Measurements from ENCODE around the gene SPC25. TPM values are rescaled to one million over a fixed set of nuclear protein-coding genes. Genes with fewer than 3 reads are reported as not detected.
"Not testable (repeated sequence)": the region's sequence is repeated elsewhere in the genome, so short reads cannot be mapped to it uniquely, and the experiment has no call there.

SPC25 gene
- total RNA-seq, 1 donor from 2014 or later = 15.8 TPM

DNA sequence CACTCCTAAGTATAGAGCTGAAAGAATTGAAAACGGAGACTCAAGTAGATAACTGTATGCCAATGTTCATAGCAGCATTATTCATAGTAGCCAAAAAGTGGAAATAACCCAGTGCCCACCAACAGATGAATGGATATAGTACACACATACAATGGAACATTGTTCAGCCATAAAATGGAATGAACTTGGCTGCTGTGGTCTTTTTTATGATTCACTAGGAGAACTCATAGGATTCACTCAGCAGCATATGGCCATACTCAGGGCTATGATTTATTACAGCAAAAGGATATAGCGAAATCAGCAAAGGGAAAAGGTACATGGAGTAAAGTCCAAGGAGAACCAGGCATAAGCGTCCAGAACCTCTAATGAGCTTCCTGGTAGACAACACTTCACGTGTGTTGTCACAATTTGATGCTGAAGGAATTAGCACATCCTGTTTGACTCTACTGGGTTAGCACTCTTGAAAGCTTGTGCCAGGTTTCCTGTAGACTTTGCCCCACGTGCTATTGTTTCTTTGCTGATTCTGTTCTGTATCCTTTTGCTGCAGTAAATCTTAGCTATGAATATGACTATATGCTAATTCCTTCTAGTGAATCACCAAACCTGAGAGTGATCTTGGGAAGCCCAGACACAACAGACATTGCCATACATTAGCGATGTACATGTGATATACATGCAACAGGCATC lies 15.7 kb downstream of the SPC25 start:
- H3K4me1 Mint-ChIP-seq (ENCODE audit: low read depth) = no peaks in the 10 kb centered on the region
- TF ChIP-seq, protein P1, sequence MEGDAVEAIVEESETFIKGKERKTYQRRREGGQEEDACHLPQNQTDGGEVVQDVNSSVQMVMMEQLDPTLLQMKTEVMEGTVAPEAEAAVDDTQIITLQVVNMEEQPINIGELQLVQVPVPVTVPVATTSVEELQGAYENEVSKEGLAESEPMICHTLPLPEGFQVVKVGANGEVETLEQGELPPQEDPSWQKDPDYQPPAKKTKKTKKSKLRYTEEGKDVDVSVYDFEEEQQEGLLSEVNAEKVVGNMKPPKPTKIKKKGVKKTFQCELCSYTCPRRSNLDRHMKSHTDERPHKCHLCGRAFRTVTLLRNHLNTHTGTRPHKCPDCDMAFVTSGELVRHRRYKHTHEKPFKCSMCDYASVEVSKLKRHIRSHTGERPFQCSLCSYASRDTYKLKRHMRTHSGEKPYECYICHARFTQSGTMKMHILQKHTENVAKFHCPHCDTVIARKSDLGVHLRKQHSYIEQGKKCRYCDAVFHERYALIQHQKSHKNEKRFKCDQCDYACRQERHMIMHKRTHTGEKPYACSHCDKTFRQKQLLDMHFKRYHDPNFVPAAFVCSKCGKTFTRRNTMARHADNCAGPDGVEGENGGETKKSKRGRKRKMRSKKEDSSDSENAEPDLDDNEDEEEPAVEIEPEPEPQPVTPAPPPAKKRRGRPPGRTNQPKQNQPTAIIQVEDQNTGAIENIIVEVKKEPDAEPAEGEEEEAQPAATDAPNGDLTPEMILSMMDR (IDR thresholded peaks at IDR 0.05; ENCODE audit: unreplicated experiment) = no peak
- peaks cover 10% of the 10 kb centered on the region for H3K36me3 Mint-ChIP-seq (ENCODE audit: insufficient read depth)
- H3K27ac Mint-ChIP-seq = no peak overlapping the region
- H3K4me3 Mint-ChIP-seq (ENCODE audit: low read depth) = no peak overlapping the region
- H3K27me3 Mint-ChIP-seq = no peaks in the 10 kb centered on the region
- peaks cover 2% of the 10 kb centered on the region for H3K9me3 Mint-ChIP-seq (ENCODE audit: low read depth)
- DNase-seq (ENCODE audit: low spot score, unreplicated experiment) = no peak

DNA sequence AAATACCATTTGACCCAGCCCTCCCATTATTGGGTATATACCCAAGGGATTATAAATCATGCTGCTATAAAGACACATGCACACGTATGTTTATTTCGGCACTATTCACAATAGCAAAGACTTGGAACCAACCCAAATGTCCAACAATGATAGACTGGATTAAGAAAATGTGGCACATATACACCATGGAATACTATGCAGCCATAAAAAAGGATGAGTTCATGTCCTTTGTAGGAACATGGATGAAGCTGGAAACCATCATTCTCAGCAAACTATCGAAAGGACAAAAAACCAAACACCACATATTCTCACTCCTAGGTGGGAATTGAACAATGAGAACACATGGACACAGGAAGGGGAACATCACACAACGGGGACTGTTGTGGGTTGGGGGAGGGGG lies 19.4 kb downstream of the SPC25 start:
- not testable (repeated sequence) for H3K27ac Mint-ChIP-seq

DNA sequence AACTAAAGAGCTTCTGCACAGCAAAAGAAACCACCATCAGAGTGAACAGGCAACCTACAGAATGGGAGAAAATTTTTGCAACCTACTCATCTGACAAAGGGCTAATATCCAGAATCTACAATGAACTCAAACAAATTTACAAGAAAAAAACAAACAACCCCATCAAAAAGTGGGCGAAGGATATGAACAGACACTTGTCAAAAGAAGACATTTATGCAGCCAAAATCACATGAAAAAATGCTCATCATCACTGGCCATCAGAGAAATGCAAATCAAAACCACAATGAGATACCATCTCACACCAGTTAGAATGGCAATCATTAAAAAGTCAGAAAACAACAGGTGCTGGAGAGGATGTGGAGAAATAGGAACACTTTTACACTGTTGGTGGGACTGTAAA lies 19.9 kb downstream of the SPC25 start:
- H3K27ac Mint-ChIP-seq = not testable (repeated sequence)

More for the DNA sequence above, 19.4 kb downstream of the SPC25 start:
- H3K4me3 Mint-ChIP-seq (ENCODE audit: low read depth); H3K27me3 Mint-ChIP-seq; DNase-seq (ENCODE audit: low spot score, unreplicated experiment); H3K4me1 Mint-ChIP-seq (ENCODE audit: low read depth): not testable (repeated sequence)
- Mint-ChIP-seq H3K9me3 (ENCODE audit: low read depth) (peaks cover 12% of the 10 kb centered on the region), H3K36me3 (ENCODE audit: insufficient read depth) (peaks cover 22% of the 10 kb centered on the region)

DNA sequence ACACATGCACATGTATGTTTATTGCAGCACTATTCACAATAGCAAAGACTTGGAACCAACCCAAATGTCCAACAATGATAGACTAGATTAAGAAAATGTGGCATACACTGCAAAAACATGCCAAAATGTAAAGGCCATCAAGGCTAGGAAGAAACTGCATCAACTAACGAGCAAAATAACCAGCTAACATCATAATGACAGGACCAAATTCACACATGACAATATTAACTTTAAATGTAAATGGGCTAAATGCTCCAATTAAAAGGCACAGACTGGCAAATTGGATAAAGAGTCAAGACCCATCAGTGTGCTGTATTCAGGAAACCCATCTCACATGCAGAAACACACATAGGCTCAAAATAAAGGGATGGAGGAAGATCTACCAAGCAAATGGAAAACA lies 23.1 kb downstream of the SPC25 start:
- not testable (repeated sequence) for DNase-seq (ENCODE audit: low spot score, unreplicated experiment); H3K4me3 Mint-ChIP-seq (ENCODE audit: low read depth); H3K27me3 Mint-ChIP-seq; H3K4me1 Mint-ChIP-seq (ENCODE audit: low read depth); H3K27ac Mint-ChIP-seq
- peaks cover 12% of the 10 kb centered on the region for H3K9me3 Mint-ChIP-seq (ENCODE audit: low read depth)
- peaks cover 38% of the 10 kb centered on the region for H3K36me3 Mint-ChIP-seq (ENCODE audit: insufficient read depth)

More for the DNA sequence above, 19.9 kb downstream of the SPC25 start:
- DNase-seq (ENCODE audit: low spot score, unreplicated experiment); H3K27me3 Mint-ChIP-seq; H3K4me3 Mint-ChIP-seq (ENCODE audit: low read depth); H3K4me1 Mint-ChIP-seq (ENCODE audit: low read depth): not testable (repeated sequence)
- Mint-ChIP-seq H3K9me3 (ENCODE audit: low read depth) (peaks cover 12% of the 10 kb centered on the region), H3K36me3 (ENCODE audit: insufficient read depth) (peaks cover 24% of the 10 kb centered on the region)

DNA sequence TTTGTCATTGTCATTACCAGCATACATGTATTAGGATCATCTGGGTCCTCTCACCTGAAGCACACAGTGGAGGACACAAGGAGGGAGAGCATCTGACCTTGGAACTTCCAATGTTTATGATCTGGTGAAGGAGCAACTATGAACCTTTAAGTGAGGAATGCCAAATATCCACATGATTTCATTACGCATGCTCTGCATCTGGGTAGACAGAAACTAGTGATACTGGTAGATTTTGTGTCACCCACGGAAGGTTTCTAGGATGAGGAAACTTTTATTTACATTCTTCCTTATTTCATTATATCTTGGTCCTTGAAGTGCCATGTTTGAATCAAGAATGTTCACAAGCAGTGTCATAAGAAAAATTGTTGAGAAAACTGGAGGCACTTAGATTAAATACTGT lies 32.1 kb downstream of the SPC25 start:
- no peak for DNase-seq (ENCODE audit: low spot score, unreplicated experiment)
- Mint-ChIP-seq H3K27ac (no peak overlapping the region), H3K4me1 (ENCODE audit: low read depth) (peaks cover 15% of the 10 kb centered on the region), H3K27me3 (no peaks in the 10 kb centered on the region), H3K4me3 (ENCODE audit: low read depth) (no peak overlapping the region), H3K9me3 (ENCODE audit: low read depth) (peaks cover 7% of the 10 kb centered on the region), H3K36me3 (ENCODE audit: insufficient read depth) (peaks cover 6% of the 10 kb centered on the region)
- TF ChIP-seq, protein P1 (IDR thresholded peaks at IDR 0.05; ENCODE audit: unreplicated experiment) = no peak

DNA sequence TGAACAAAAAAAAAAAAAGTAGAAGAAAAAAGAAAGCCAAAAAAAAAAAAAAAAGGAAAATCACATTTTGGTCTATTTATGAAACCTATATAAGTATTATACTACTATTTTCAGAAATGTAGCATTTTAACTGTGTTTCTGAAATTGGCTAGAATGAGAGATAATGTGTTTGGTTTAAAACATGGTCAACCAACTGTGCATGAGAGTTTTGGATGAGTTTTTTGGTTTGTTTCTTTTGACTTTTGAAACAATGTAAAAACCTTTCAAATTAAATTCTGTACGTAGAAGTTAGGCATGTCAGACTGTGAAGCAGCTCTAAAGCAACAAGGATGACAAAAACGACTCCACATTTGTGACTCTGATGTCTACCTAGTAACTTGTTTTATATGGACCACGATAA lies 34.6 kb downstream of the SPC25 start:
- no peak overlapping the region for H3K4me3 Mint-ChIP-seq (ENCODE audit: low read depth)
- H3K27ac Mint-ChIP-seq = no peak overlapping the region
- peaks cover 4% of the 10 kb centered on the region for H3K36me3 Mint-ChIP-seq (ENCODE audit: insufficient read depth)
- peaks cover 7% of the 10 kb centered on the region for H3K9me3 Mint-ChIP-seq (ENCODE audit: low read depth)
- H3K4me1 Mint-ChIP-seq (ENCODE audit: low read depth) = peaks cover 15% of the 10 kb centered on the region
- no peak for DNase-seq (ENCODE audit: low spot score, unreplicated experiment)
- no peaks in the 10 kb centered on the region for H3K27me3 Mint-ChIP-seq
- TF ChIP-seq, protein P1 (IDR thresholded peaks at IDR 0.05; ENCODE audit: unreplicated experiment) = no peak

DNA sequence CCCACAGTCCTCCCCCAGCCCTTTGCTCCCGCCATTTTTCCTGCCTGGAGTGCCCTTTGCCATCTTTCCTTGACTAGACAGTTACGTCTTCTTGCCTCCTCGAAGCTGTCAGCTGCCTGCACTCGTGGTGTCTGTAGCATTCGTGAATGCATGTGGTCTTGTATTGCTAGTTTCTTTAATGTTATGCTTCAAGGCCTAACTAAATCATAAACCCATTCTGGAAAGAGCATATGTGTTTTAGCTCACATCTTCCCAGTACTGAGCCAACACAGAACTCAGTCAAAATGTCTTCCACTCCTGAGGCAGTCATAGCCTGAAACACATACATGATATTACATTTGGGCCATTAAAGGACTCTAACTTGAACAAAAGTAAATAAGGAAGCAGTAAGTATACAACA lies 35.6 kb downstream of the SPC25 start:
- Mint-ChIP-seq H3K36me3 (ENCODE audit: insufficient read depth) (peaks cover 4% of the 10 kb centered on the region), H3K4me3 (ENCODE audit: low read depth) (no peak overlapping the region), H3K4me1 (ENCODE audit: low read depth) (peaks cover 15% of the 10 kb centered on the region), H3K27me3 (no peaks in the 10 kb centered on the region), H3K27ac (no peak overlapping the region), H3K9me3 (ENCODE audit: low read depth) (peaks cover 7% of the 10 kb centered on the region)
- TF ChIP-seq, protein P1 (IDR thresholded peaks at IDR 0.05; ENCODE audit: unreplicated experiment) = no peak
- no peak for DNase-seq (ENCODE audit: low spot score, unreplicated experiment)
